HAP-1 (cell line): Measurements from ENCODE around the gene ZFPL1.
"Not testable (repeated sequence)": the region's sequence is repeated elsewhere in the genome, so short reads cannot be mapped to it uniquely, and the experiment has no call there.

Source experiments
- DNase-seq, 2 experiments: peaks; one replicate each; pipeline ENCODE4 v3.0.0-alpha.2; 2016 to 2020; ENCODE audit warnings: low spot score in 2 of 2
- H3K27me3 ChIP-seq: fragments of 250-450 bp; sonication (Bioruptor Pico); 2 replicates; pipeline ENCODE4 v1.5.1; 2020; ENCODE audit warnings: low read depth, mild to moderate bottlenecking, moderate library complexity
- H3K36me3 ChIP-seq: fragments of 250-450 bp; sonication (Bioruptor Pico); replicated peaks from 2 replicates; pipeline ENCODE4 v1.5.1; 2020; ENCODE audit warnings: mild to moderate bottlenecking
- H3K4me1 ChIP-seq: fragments of 250-450 bp; sonication (Bioruptor Pico); 2 replicates; pipeline ENCODE4 v1.5.1; 2020; ENCODE audit warnings: mild to moderate bottlenecking
- H3K4me3 ChIP-seq: fragments of 250-450 bp; sonication (Bioruptor Pico); 2 replicates; pipeline ENCODE4 v1.5.1; 2020; ENCODE audit warnings: mild to moderate bottlenecking, moderate library complexity
- H3K9me3 ChIP-seq: fragments of 250-450 bp; sonication (Bioruptor Pico); 2 replicates; pipeline ENCODE4 v1.5.1; 2020; ENCODE audit warnings: mild to moderate bottlenecking, moderate library complexity
- in situ Hi-C: fragments of 300-500 bp; cut with MboI; formaldehyde crosslinking; loops from 3 replicates; pipeline ENCODE4 v1.14.3; 2020; ENCODE audit warnings: low sequenced_read_pairs, inconsistent platforms, mixed read lengths

ZFPL1 gene

DNA sequence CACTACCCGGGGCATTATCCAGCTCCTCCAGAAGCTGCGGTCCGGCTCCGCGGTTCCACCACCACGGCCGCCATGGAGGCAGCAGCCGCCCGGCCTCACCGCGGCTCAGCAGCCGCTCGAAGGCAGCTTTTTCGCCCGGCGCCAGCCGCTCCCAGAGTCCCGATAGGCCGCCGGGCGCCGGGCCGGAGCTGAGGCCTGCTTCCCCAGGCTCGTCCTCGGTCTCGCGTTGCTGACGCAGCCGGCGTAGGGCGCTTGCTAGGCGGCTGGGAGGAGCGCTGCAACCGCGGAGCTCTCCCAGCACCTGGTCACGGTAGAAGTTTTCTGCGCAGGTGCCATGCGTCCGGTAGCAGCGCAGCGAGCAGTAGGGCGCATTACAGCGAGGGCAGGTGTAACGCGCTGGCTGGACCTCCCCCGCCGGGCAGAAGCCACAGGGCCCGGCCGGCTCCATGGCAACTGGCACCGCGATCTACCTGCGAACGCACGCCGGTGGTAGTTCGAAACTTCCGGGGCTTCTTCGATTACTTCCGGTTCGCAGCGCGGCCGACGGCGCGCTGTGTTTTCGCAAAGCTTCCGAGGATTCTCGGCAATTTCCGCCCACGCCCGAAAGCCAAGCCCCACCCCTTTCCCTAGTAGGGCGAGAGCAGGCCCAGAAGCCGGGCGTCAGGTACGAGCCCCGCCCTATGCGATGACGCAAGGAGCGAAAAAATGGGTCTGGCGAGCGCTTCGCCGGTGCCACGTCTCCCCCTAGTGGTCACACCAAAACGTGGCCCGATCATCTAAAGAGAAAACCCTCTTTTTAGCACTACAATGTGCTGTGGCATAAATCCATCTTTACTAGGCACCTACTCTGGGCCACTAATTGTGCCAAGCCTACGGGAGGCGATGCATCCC lies 33.4 kb downstream of the ZFPL1 start, which contains the start of gene ZNHIT2:
ZNHIT2 (minus strand) TSS at position 496 of the 891 bp plus-strand sequence; CDS start at position 448, 48 bp downstream.
- peak; percentile 96 to 100 for DNase-seq
- Histone ChIP-seq H3K36me3 (peaks cover 60% of the 10 kb centered on the region), H3K9me3 (no peaks in the 10 kb centered on the region), H3K4me1 (peaks cover 28% of the 10 kb centered on the region), H3K4me3 (peak within 1 kb of the TSS; percentile 88), H3K27me3 (no peaks in the 10 kb centered on the region)
- in situ Hi-C loops, result loop anchor here (10.0 to 25.0 kb wide), 2 partner anchors 273 to 855 kb away; partner anchors contain the start of genes CDC42BPG and PLCB3

DNA sequence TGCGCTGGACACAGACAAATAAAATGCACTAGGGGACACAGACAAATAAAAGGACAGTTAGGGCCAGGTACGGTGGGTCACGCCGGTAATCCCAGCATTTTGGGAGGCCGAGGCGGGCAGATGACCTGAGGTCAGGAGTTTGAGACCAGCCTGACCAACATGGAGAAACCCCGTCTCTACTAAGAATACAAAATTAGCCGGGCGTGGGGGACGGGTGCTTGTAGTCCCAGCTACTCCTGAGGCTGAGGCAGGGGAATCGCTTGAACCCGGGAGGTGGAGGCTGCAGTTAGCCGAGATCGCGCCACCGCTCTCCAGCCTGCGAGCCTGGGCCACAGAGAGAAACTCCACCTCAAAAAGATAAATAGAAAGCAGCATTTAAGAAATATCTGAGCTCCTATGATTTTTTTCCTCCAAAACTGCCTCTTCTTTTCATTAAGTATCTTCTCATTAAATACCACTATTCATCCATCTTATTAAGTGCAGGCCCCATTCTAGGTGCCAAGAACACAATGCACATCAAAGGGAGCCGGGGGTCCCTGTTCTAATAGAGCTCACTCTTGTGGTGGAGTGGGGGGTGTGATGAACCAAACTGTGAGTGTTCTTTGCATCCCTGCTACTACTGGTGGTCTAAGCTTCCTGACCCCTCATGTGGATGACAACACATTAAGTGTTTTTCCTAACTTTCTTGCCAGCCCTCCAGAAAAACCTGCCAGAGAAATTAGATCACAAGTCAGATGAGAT lies 34.2 kb downstream of the ZFPL1 start:
- H3K4me3 ChIP-seq, result peak overlapping the region; percentile 88
- H3K9me3 ChIP-seq, result no peaks in the 10 kb centered on the region
- DNase-seq, result peak in 1 of 2 experiments; percentile 21
- peaks cover 27% of the 10 kb centered on the region for H3K4me1 ChIP-seq
- H3K27me3 ChIP-seq, result no peaks in the 10 kb centered on the region
- peaks cover 62% of the 10 kb centered on the region for H3K36me3 ChIP-seq
- in situ Hi-C loops, result loop anchor here (10.0 to 25.0 kb wide), 2 partner anchors 273 to 856 kb away; partner anchors contain the start of genes CDC42BPG and PLCB3

DNA sequence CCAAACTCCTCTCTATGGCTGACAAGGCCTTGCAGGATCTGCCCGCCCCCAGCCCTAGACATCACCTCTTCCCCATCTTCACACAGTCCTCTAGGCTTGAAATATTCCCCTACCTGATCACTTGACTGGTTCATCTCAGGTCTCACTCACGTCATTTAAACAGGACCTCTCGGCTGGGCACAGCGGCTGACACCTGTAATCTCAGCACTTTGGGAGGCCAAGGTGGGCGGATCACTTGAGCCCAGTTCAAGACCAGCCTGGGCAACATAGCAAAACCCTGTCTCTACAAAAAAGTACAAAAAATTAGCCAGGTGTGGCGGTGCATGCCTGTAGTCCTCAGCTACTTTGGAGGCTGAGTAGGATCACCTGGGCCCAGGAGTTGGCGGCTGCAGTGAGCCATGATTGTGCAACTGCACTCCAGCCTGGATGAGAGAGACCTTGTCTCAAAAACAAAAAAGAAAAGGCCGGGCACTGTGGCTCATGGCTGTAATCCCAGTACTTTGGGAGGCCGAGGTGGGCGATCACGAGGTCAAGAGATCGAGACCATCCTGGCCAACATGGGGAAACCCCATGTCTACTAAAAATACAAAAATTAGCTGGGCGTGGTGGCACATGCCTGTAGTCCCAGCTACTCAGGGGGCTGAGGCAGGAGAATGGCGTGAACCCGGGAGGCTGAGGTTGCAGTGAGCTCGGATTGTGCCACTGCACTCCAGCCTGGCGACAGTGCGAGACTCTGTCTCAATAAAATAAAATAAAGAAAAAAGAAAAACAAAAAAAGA lies 35.1 kb downstream of the ZFPL1 start:
- Histone ChIP-seq H3K4me1 (peaks cover 29% of the 10 kb centered on the region), H3K36me3 (peaks cover 65% of the 10 kb centered on the region)
- H3K4me3 ChIP-seq, H3K27me3 ChIP-seq, H3K9me3 ChIP-seq, DNase-seq: not testable (repeated sequence)
- in situ Hi-C loops, result loop anchor here (10.0 to 25.0 kb wide), 2 partner anchors 274 to 857 kb away; partner anchors contain the start of genes CDC42BPG and PLCB3

DNA sequence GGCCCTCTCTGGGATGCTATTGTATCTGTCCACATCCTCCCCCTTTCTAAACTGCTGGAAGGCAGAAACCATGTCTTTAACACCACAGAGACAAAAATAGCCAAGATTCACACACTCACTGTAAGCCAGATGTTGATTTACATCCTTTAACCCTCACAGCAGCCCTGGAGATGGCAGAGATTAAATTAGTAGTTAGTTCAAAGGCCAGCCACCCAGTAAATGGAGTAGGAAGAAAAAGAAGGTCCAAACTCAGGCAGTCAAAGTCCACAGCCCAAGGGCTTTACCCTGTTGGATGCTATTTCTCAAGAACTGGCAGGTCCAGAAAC lies 35.6 kb downstream of the ZFPL1 start:
- peaks cover 29% of the 10 kb centered on the region for H3K4me1 ChIP-seq
- no peak for DNase-seq
- no peaks in the 10 kb centered on the region for H3K9me3 ChIP-seq
- no peak overlapping the region for H3K4me3 ChIP-seq
- peaks cover 70% of the 10 kb centered on the region for H3K36me3 ChIP-seq
- in situ Hi-C loops, result loop anchor here (10.0 to 25.0 kb wide), 2 partner anchors 275 to 857 kb away; partner anchors contain the start of genes CDC42BPG and PLCB3
- H3K27me3 ChIP-seq, result no peaks in the 10 kb centered on the region

DNA sequence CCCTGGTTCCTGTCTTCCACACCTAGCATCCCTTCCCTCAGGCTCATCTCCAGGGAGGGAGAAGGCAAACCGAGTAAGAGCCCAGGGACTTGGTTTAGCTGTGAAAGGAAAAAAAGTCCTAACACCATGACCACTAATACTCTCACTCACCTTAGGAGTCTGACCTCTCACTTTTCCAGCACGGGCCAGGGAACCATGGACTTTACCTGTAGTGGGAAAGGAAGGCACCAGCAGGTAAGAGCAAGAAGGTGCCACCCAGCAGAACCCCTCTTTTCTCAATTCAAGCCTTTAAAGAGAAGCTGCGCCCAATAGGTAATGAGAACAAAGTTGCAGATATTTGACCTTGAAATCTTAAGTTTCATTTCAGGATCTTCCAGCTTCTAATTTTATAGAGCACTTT lies 36.8 kb downstream of the ZFPL1 start:
- Histone ChIP-seq H3K4me3 (peak overlapping the region; percentile 94), H3K27me3 (no peaks in the 10 kb centered on the region), H3K4me1 (peaks cover 28% of the 10 kb centered on the region), H3K36me3 (peaks cover 72% of the 10 kb centered on the region), H3K9me3 (no peaks in the 10 kb centered on the region)
- no peak for DNase-seq
- in situ Hi-C loops, result loop anchor here (25.0 kb wide), 1 partner anchor 859 kb away; the partner anchor contains the start of gene PLCB3

DNA sequence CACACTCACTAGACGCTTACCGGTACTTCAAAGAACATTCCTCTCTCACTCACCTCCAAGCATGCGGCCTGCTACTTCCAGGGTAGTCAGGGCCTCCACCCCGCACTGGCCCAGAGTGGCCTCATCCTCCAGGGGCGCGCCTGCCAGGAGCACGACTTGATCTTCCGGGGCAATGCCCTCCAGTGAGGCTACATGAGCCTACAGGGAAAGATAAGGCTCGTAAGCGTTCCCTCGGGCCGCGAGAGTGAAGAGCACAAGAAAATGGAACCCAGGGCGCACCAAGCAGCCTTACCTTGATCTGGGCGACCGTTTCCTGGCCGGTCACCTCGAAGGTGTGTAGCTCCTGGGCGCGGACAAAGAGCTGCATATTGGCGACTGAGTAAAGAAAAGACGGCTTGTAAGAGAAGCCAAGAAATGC lies 37.4 kb downstream of the ZFPL1 start:
- Histone ChIP-seq H3K9me3 (no peaks in the 10 kb centered on the region), H3K4me3 (peak overlapping the region; percentile 94), H3K36me3 (peaks cover 71% of the 10 kb centered on the region), H3K4me1 (peaks cover 21% of the 10 kb centered on the region), H3K27me3 (no peaks in the 10 kb centered on the region)
- no peak for DNase-seq
- in situ Hi-C loops, result loop anchor here (25.0 kb wide), 1 partner anchor 859 kb away; the partner anchor contains the start of gene PLCB3

DNA sequence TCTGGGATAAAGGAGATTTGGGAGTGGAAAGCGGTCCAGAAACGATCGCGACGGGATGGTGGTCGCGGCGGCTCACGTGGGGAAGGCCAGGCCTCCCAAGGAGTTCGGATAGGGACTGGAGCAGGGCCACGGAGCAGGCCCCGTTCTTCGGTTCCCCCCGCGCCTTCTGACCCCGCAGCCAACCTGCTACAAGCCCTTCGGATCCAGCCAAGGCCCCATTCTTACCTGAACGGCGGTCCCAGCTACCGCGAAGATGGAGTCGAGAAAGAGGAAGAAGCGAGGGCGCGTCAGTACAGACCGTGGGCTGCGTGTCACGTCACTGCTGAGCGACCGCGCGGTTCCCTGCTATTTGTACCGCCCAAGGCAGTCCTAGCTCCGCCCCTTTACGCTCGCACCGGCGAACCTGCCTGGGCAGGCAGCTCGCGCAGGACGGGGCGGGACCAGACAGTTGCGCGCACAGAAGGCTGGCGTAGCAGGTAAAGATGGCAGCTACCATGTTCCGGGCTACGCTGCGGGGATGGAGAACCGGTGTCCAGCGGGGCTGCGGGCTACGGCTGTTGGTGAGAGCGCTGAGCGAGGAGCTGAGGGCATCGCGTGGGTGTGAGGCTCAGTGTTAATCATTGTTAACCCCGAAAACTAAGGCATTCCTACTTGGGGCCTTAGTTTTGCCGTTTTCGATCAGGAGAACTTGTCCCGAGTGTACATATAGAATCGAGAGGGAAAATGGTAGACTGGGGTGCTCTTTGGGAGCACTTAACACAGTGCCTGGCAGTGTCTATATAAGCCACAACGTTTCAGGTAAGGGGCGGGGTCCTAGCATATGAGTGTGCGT lies 38.1 kb downstream of the ZFPL1 start, which contains the start of the genes FAU and MRPL49:
FAU (minus strand) TSS at position 270 of the 832 bp plus-strand sequence. CDS start 321 bp downstream, outside the sequence.
MRPL49 (plus strand) TSS at position 457 of the 832 bp plus-strand sequence; CDS start at position 483, 26 bp downstream.
- peak; percentile 95 to 99 for DNase-seq
- Histone ChIP-seq H3K4me3 (peak within 1 kb of the TSS; percentile 94), H3K27me3 (no peaks in the 10 kb centered on the region), H3K9me3 (no peaks in the 10 kb centered on the region), H3K4me1 (peaks cover 19% of the 10 kb centered on the region), H3K36me3 (peaks cover 72% of the 10 kb centered on the region)
- in situ Hi-C loops, result loop anchor here (25.0 kb wide), 1 partner anchor 860 kb away; the partner anchor contains the start of gene PLCB3

DNA sequence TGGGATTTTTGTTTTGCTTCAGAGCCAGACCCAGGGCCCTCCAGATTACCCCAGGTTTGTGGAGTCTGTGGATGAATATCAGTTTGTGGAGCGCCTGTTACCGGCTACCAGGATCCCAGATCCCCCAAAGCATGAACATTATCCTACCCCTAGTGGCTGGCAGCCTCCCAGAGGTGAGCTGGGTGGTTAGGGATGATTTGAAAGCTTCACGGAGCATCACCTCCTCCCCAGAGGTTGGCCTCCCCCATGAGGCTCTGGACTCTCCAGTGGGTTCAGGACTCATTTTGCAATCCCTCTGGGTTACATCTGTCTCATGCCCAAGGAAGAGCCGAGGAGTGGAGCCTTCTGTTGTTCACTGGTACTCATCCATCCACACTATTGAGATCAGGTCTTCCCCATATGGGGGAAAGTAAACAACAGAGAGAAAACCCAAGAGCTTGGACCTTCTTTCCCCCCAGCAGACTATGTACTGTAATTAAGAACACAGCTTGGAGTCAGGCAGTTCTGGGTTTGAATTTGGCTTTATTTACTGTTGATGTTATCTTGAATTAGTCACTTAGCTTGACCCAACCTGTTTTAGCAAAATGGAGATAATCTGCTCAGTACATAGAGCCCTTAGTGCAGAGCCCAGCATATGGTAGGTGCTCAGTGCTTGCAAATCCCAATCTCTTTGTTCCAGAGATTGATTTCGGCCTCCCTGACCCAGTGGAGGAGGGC lies 40.6 kb downstream of the ZFPL1 start:
- Histone ChIP-seq H3K4me3 (no peak overlapping the region), H3K27me3 (no peaks in the 10 kb centered on the region), H3K4me1 (peaks cover 17% of the 10 kb centered on the region), H3K36me3 (peaks cover 77% of the 10 kb centered on the region), H3K9me3 (no peaks in the 10 kb centered on the region)
- DNase-seq, result no peak
- in situ Hi-C loops, result loop anchor here (25.0 kb wide), 1 partner anchor 862 kb away; the partner anchor contains the start of gene PLCB3

DNA sequence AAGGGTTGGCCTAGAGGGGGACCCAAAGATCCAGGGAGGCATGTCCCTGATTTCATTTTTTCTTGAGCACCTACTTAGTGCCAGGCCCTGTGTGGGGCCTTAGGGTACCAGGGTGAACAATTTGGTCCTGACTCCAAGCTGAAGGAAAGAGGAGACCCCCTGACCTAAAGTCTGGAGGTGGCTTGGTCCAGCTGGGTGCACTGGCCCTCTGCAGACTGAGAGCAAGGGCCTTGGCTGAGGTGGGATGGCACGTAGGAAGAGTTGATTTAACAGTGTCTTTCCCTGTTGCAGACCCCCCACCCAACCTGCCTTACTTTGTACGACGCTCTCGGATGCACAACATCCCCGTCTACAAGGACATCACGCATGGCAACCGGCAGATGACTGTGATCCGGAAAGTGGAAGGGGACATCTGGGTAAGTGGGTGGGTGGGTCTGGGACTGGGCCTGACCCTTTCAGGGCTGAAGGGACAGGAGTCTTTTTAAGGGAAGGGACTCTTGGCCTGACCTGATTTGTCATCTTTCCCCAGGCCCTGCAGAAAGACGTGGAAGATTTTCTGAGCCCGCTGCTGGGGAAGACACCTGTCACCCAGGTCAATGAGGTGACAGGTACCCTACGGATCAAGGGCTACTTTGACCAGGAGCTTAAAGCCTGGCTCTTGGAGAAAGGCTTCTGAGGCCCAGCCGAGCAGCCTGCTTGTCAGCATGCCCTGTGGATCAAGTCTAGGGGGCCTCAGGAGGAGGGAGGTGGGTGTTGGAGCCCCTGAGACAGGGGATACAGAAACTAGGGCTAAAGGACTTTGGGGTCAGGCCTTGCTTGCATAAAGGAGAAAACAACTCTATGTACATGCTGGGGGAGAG lies 41.4 kb downstream of the ZFPL1 start:
- peaks cover 74% of the 10 kb centered on the region for H3K36me3 ChIP-seq
- in situ Hi-C loops, result no loop called here
- H3K4me1 ChIP-seq, result peaks cover 17% of the 10 kb centered on the region

DNA sequence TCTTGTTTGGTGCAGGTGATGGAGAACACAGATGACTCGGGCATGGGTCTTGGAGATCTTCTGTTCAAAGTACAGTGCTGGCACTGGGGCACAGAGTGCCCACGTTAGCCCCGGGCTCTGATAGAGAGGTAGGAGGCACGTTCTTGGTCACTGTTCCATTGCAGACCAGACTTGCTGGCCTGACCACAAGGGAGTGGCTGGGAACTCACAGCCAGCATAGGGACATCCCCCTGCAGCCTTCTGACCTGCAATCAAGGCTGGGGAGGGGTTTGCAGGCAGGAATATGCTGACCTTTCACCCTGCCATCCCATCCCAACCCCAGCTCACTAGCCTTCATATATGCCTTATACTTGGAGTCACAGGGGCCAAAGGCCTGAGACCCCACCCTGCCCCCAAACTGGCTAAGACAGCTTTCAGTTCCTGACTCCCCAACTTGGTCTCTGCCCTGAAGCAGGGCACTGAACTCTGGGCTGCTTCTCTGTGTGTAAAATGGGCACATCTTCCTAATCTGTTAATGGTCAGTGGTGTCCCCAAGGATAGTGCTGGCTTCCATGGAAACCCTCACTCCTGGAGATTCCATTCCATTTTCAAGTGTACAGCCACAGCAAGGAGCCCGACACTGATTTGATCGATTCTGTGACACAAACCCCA lies 42.7 kb downstream of the ZFPL1 start:
- no peak for DNase-seq
- peaks cover 72% of the 10 kb centered on the region for H3K36me3 ChIP-seq
- H3K4me3 ChIP-seq, result no peak overlapping the region
- in situ Hi-C loops, result no loop called here
- H3K27me3 ChIP-seq, result no peaks in the 10 kb centered on the region
- no peaks in the 10 kb centered on the region for H3K9me3 ChIP-seq
- H3K4me1 ChIP-seq, result peaks cover 11% of the 10 kb centered on the region; the same call in 1 of the 2 replicates

More for the DNA sequence above, 41.4 kb downstream of the ZFPL1 start:
- H3K4me3 ChIP-seq, result no peak overlapping the region
- no peaks in the 10 kb centered on the region for H3K9me3 ChIP-seq
- DNase-seq, result no peak
- no peaks in the 10 kb centered on the region for H3K27me3 ChIP-seq
